Esophagus squamous epithelium (tissue), 5 donors: ENCODE results near the gene WNT8A. TPM values are rescaled to one million over a fixed set of nuclear protein-coding genes. Genes with fewer than 3 reads are reported as not detected.

ENCODE experiments used
- DNase-seq: peaks from one replicate; lab custom pipeline; 2025; lab: John Stamatoyannopoulos, UW
- H3K27ac ChIP-seq, 4 donors: fragments of 200-600 bp; sonication (generic); one replicate each; pipeline ENCODE4 v1.5.1; 2016 to 2019; ENCODE audit warnings: mild to moderate bottlenecking in 1 of 4
- H3K27me3 ChIP-seq, 4 donors: fragments of 200-600 bp; sonication (generic); 1 replicate in 3 of 4; 2 replicates in 1 of 4; pipeline versions ENCODE4 v1.5.1 to v1.6.0; 2017 to 2021; ENCODE audit warnings: antibody characterized with exemption in 1 of 4
- H3K36me3 ChIP-seq, 3 donors: fragments of 200-600 bp; sonication (generic); one replicate each; pipeline ENCODE4 v1.5.1; 2016 to 2019
- H3K4me1 ChIP-seq, 3 donors: fragments of 200-600 bp; sonication (generic); one replicate each; pipeline ENCODE4 v1.5.1; 2017 to 2019
- H3K4me3 ChIP-seq, 4 donors: fragments of 200-600 bp; sonication (generic); 1 replicate in 3 of 4; 2 replicates in 1 of 4; pipeline ENCODE4 v1.5.1; 2016 to 2019; ENCODE audit warnings: mild to moderate bottlenecking in 2 of 4, moderate library complexity in 1 of 4
- H3K9me3 ChIP-seq, 3 donors: fragments of 200-600 bp; sonication (generic); one replicate each; pipeline ENCODE4 v1.5.1; 2016 to 2019
- POLR2A ChIP-seq, 4 donors: fragments of 450-650 bp; IDR thresholded peaks; one replicate each; pipeline ENCODE4 v1.6.1; 2017; ENCODE audit warnings: antibody characterized with exemption in 4 of 4, mild to moderate bottlenecking in 4 of 4, moderate library complexity in 3 of 4
- WGBS, 2 donors: methylation state at CpG; one replicate each; pipeline ENCODE4 v1.1.5; 2018; 5-methylcytosine and 5-hydroxymethylcytosine counted together
- intact Hi-C: fragments of 100-400 bp; cut with DNase I; formaldehyde crosslinking; loops from one replicate; pipeline ENCODE4 v1.15.0; 2022
- total RNA-seq, 4 donors: library from RNA; depleted of rRNA; stranded (reverse); fragments of >200 nt; gene quantifications; one replicate each; pipeline ENCODE4 v1.1.0, GENCODE V29; 2016
- TF ChIP-seq, protein P1 (sequence below), 6 experiments: fragments of 450-650 bp in 4 of 6; fragments of 200-600 bp in 2 of 6; sonication (generic) in 2 of 6; IDR thresholded peaks; one replicate each; pipeline ENCODE4 v1.5.1; 2016 to 2019; ENCODE audit warnings: antibody characterized with exemption in 6 of 6, mild to moderate bottlenecking in 4 of 6, moderate library complexity in 4 of 6
- donor health status: DM: yes; HTN: yes; CAD: no.

WNT8A gene
- total RNA-seq, 4 donors from 2014 or later, result not detected

DNA sequence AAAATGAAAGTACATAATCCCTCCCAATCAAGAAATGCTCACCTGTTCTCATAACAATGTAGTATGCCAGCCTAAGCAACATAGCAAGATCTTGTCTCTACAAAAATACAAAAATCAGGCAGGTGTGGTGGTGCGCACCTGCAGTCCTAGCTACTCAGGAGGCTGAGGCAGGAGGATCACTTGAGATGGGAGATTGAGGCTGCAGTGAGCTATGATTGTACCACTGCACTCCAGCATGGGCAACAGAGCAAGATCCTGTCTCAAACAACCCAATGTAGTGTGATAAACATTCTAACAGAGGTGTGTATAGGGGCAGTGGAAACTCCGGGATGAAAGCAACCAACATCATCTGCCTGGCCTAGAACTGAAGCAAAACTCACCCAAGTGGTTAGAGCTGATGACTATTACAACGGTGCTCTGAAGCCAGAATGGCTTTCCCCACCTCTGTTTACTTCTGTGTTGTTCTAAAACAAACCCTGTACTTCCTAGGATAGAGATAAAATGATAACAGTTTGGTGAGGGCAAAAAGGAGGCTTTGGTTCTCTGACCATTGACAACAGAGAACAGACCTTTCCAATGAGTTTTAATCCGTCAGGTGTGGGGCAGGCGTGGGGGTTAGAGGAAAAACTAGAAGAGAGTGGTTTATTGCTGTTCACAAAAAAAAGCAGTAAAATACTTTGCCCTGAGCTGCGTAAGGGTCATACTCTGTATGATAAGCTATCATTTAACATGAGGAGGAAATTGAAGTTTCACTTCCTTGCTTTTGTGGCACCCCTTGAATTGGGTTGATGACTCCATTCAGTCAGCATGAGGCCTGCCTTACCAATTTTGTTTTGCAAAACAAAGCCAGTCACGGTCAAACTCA lies 18.9 kb downstream of the WNT8A start:
- Histone ChIP-seq H3K27ac (no peak overlapping the region), H3K9me3 (no peaks in the 10 kb centered on the region), H3K36me3 (no peaks in the 10 kb centered on the region), H3K4me1 (no peaks in the 10 kb centered on the region), H3K4me3 (no peak overlapping the region), H3K27me3 (peaks cover 0 to 22% (median 0%) of the 10 kb centered on the region in 4 donors)
- no peak for DNase-seq
- WGBS, 2 donors, result 67 to 69% methylated on average over 7 of the region's 7 CpGs
- intact Hi-C loops, result no loop called here
- no peak for TF ChIP-seq POLR2A (IDR thresholded peaks at IDR 0.05)
- TF ChIP-seq, protein P1, sequence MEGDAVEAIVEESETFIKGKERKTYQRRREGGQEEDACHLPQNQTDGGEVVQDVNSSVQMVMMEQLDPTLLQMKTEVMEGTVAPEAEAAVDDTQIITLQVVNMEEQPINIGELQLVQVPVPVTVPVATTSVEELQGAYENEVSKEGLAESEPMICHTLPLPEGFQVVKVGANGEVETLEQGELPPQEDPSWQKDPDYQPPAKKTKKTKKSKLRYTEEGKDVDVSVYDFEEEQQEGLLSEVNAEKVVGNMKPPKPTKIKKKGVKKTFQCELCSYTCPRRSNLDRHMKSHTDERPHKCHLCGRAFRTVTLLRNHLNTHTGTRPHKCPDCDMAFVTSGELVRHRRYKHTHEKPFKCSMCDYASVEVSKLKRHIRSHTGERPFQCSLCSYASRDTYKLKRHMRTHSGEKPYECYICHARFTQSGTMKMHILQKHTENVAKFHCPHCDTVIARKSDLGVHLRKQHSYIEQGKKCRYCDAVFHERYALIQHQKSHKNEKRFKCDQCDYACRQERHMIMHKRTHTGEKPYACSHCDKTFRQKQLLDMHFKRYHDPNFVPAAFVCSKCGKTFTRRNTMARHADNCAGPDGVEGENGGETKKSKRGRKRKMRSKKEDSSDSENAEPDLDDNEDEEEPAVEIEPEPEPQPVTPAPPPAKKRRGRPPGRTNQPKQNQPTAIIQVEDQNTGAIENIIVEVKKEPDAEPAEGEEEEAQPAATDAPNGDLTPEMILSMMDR (IDR thresholded peaks at IDR 0.05), result no peak

- H3K27me3 ChIP-seq, result peaks cover 0 to 22% (median 0%) of the 10 kb centered on the region in 4 donors
- no peak for DNase-seq
- no peaks in the 10 kb centered on the region for H3K4me1 ChIP-seq
- 14 to 20% methylated on average over 2 to 3 of the region's 3 CpGs for WGBS, 2 donors
- H3K36me3 ChIP-seq, result no peaks in the 10 kb centered on the region
- H3K9me3 ChIP-seq, result no peaks in the 10 kb centered on the region
- no peak overlapping the region for H3K4me3 ChIP-seq
- no peak for TF ChIP-seq POLR2A (IDR thresholded peaks at IDR 0.05)
- TF ChIP-seq, protein P1 (IDR thresholded peaks at IDR 0.05), result no peak
- intact Hi-C loops, result no loop called here
- no peak overlapping the region for H3K27ac ChIP-seq
These were observed 19.4 kb downstream of the WNT8A start for GRCh38 chr5:138103319-138103637.

DNA sequence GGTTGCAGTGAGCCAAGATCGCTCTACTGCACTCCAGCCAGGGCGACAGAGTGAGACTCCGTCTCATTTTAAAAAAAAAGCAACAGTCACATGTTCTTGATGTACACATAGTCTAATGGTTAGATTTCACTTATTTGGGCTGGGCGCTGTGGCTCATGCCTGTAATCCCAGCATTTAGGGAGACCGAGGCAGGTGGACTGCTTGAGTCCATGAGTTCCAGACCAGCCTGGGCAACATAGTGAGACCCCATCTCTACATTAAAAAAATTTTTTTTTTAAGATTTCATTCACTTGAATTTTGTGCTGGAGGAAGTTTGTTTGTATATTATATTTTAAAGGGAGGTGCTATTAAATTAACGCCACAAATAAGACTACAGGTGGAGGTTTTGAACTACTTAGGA lies 21.9 kb downstream of the WNT8A start:
- no peak for TF ChIP-seq POLR2A (IDR thresholded peaks at IDR 0.05)
- TF ChIP-seq, protein P1 (IDR thresholded peaks at IDR 0.05), result no peak
- no peaks in the 10 kb centered on the region for H3K36me3 ChIP-seq
- intact Hi-C loops, result no loop called here
- no peak overlapping the region for H3K27ac ChIP-seq
- no peaks in the 10 kb centered on the region for H3K4me1 ChIP-seq
- no peaks in the 10 kb centered on the region for H3K9me3 ChIP-seq
- DNase-seq, result no peak
- H3K27me3 ChIP-seq, result peaks cover 0 to 24% (median 0%) of the 10 kb centered on the region in 4 donors
- H3K4me3 ChIP-seq, result no peak overlapping the region
- WGBS, 2 donors, result 84 to 87% methylated on average over 6 of the region's 6 CpGs

DNA sequence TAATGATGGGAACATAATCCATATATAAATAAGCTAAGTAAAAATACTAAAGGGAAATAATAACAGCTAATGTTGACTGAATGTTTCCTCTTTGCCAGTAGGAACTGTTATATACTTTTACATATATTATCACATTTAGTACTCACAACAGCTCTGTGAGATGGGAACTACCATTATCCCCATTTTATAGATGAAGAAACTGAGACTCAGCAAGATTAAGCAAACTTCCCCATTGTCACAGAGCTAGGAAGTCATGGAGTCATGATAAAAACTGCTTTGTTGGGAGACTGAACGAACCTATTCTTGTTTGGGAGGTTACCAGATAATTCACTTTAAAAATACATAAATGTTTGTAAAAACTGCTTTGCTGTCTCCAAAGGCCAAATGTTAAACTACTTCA lies 23.4 kb downstream of the WNT8A start:
- H3K9me3 ChIP-seq, result no peaks in the 10 kb centered on the region
- TF ChIP-seq, protein P1 (IDR thresholded peaks at IDR 0.05), result no peak
- TF ChIP-seq POLR2A (IDR thresholded peaks at IDR 0.05), result no peak
- DNase-seq, result no peak
- 56 to 59% methylated on average over 1 of the region's 1 CpG for WGBS, 2 donors
- H3K27ac ChIP-seq, result no peak overlapping the region
- H3K4me1 ChIP-seq, result no peaks in the 10 kb centered on the region
- H3K27me3 ChIP-seq, result peaks cover 0 to 31% (median 0%) of the 10 kb centered on the region in 4 donors
- intact Hi-C loops, result no loop called here
- H3K36me3 ChIP-seq, result no peaks in the 10 kb centered on the region
- no peak overlapping the region for H3K4me3 ChIP-seq

GRCh38 chr5:138109463-138110265 lies 25.8 kb downstream of the WNT8A start:
- Histone ChIP-seq H3K9me3 (no peaks in the 10 kb centered on the region), H3K4me1 (no peaks in the 10 kb centered on the region), H3K27me3 (peaks cover 0 to 27% (median 0%) of the 10 kb centered on the region in 4 donors), H3K36me3 (no peaks in the 10 kb centered on the region), H3K27ac (no peak overlapping the region), H3K4me3 (no peak overlapping the region)
- TF ChIP-seq, protein P1 (IDR thresholded peaks at IDR 0.05), result no peak
- TF ChIP-seq POLR2A (IDR thresholded peaks at IDR 0.05), result no peak
- 70 to 89% methylated on average over 1 of the region's 1 CpG for WGBS, 2 donors
- no peak for DNase-seq
- intact Hi-C loops, result no loop called here
